GM13977 (cell line): Measurements from ENCODE around the gene CX3CR1.
"Not testable (repeated sequence)": the region's sequence is repeated elsewhere in the genome, so short reads cannot be mapped to it uniquely, and the experiment has no call there.

Source experiments
- DNase-seq: peaks from one replicate; pipeline ENCODE4 v3.0.0; 2012; ENCODE audit warnings: low spot score
- in situ Hi-C: fragments of 300-500 bp; cut with MboI; formaldehyde crosslinking; loops from one replicate; pipeline ENCODE4 v1.12.0; 2022; ENCODE audit warnings: low sequenced_read_pairs, low pct_unique_long_range_greater_than_20kb, mixed read lengths, inconsistent platforms; ENCODE audit not compliant: unreplicated experiment
- TF ChIP-seq, protein P1 (sequence below): IDR thresholded peaks from 2 replicates; pipeline ENCODE4 v1.5.1; 2012; ENCODE audit warnings: mild to moderate bottlenecking, control low read depth; ENCODE audit not compliant: insufficient read depth; ENCODE audit errors: extremely low read depth, missing control alignments

The CX3CR1 gene

DNA sequence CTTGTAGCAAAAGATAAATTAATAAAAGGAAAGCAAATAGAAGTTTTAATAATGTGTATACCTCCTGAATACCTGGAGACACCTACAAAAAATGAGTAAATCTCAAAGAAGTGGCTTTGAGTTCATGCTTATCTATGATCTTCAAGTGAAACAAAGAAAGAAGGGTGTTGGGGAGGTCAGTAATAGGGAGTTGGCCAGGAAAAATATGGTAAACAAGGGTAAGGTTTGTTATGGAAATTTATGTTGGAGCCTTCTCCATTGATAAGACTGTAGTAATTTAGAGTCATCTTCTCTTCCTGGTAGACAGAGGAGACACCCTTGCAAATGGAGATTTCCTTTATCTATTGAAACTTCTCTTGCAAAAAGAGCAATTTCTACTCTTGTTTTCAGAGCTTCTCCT is 43.1 kb upstream of the CX3CR1 start:
- TF ChIP-seq, protein P1, sequence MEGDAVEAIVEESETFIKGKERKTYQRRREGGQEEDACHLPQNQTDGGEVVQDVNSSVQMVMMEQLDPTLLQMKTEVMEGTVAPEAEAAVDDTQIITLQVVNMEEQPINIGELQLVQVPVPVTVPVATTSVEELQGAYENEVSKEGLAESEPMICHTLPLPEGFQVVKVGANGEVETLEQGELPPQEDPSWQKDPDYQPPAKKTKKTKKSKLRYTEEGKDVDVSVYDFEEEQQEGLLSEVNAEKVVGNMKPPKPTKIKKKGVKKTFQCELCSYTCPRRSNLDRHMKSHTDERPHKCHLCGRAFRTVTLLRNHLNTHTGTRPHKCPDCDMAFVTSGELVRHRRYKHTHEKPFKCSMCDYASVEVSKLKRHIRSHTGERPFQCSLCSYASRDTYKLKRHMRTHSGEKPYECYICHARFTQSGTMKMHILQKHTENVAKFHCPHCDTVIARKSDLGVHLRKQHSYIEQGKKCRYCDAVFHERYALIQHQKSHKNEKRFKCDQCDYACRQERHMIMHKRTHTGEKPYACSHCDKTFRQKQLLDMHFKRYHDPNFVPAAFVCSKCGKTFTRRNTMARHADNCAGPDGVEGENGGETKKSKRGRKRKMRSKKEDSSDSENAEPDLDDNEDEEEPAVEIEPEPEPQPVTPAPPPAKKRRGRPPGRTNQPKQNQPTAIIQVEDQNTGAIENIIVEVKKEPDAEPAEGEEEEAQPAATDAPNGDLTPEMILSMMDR = no peak
- DNase-seq = no peak
- in situ Hi-C loops = no loop called here

DNA sequence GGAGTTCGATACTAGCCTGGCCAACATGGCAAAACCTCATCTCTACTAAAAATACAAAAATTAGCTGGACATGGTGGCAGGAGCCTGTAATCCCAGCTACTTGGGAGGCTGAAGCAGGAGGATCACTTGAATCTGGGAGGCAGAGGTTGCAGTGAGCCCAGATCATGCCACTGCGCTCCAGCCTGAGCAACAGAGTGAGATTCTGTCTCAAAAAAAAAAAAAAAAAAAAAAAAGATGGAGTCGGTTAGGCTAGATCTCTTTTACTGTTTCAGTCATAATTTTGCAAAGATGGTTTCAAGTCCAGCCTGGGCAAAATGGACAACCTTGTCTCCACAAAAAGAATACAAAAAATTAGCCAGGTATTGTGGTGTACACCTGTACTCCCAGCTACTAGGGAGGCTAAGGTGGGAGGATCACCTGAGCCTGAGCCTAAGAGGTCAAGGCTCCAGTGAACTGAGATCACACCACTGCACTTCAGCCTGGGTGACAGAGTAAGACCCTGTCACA is 42.4 kb upstream of the CX3CR1 start:
- in situ Hi-C loops, DNase-seq: not testable (repeated sequence)

DNA sequence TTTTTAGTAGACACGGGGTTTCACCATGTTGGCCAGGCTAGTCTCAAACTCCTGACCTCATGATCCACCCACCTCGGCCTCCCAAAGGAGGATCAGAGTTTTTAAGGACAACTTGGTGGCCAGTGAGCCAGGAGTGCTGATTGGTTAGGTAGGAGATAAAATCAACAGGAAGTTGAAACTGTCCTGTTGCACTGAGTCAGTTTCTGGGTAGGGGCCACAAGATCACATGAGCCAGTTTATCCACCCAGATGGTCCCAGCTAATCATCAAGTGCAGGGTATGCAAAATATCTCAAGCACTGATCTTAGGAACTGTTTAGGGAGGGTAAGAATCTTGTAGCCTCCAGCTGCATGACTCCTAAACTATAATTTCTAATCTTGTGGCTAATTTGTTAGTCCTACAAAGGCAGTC is 41.7 kb upstream of the CX3CR1 start:
- in situ Hi-C loops, DNase-seq: not testable (repeated sequence)

DNA sequence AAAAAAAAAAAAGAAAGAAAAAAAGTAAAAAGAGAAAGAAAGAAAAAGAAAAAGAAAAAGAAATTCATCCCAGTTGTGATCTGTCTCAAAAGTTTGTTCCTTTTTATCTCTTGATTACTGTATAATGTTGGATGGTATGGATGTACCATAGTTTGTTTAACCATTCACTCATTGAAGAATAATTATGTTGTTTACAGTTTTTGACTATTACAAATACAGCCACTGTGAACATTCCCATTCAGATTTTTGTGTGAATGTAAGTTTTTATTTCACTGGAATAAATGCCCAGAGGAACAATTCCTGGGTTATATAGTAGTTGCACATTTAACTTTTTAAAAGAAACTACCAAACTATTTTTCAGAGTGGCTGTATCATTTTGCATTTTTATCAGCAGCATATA is 39.4 kb upstream of the CX3CR1 start:
- TF ChIP-seq, protein P1 = no peak
- DNase-seq = no peak
- in situ Hi-C loops = no loop called here

DNA sequence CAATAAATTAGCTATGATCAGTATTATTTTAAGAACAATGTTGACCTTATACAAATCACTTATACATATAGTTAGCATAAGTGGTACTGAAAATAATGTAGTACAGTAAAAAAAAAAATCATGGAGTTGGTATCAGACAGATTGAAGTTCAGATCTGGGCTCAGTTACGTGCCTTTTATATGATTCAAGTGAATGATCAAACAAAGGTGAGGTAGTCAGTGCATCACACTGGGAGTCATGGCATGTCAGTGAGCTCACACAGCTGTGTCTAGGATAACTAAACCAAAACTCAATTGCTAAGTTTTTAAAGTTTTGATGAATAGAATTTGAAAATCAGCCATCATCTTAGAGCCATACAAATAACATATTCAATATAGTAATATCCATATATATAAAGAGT is 38.5 kb upstream of the CX3CR1 start:
- in situ Hi-C loops = no loop called here
- TF ChIP-seq, protein P1 = no peak
- no peak for DNase-seq

DNA sequence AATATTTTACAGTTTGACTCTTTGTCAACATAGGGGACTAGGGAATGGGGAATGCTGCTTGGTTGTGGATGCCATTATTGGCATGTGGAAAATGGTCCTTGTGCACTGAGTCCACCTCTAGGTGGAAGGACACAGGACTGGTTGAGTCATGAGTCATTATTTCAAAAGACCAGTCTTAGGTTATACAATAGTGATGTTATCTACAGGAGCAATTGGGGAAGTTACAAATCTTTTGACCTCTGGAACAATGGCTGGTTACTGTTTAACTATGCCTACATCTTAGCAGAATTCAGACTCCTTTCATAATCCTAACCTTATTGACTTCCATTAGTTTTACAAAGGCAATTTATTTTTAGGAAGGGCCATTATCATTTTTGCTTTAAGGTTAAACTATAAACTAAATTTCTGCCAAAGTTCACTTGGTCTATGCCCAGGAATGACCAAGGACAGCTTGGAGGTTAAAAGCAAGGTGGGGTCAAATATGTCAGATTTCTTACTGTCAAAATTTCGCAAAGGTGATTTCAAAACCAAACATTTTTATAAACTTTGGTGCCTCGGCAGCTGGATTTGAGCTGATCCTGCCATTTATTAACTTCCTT is 37.8 kb upstream of the CX3CR1 start:
- no peak for DNase-seq
- in situ Hi-C loops = no loop called here
- TF ChIP-seq, protein P1 = no peak

DNA sequence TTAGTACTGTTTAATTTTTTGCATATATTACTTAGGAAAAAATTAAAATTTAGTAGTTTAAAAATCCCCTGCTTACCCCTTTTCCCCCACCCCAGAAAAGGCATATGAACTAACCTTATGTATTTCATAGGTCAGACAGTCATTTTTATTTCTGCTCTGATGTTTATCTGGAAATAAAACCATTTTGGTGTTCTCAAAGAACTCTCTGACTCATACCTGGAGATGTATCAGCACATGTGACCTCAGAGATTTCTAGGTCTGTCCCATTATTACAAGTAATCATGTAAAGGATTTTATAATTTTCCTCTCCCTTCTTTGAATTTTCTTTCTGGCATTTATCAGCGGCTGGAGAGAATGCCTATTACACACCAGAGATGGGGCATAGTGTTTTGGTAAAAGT is 35.6 kb upstream of the CX3CR1 start:
- no peak for DNase-seq
- TF ChIP-seq, protein P1 = no peak
- in situ Hi-C loops = no loop called here

DNA sequence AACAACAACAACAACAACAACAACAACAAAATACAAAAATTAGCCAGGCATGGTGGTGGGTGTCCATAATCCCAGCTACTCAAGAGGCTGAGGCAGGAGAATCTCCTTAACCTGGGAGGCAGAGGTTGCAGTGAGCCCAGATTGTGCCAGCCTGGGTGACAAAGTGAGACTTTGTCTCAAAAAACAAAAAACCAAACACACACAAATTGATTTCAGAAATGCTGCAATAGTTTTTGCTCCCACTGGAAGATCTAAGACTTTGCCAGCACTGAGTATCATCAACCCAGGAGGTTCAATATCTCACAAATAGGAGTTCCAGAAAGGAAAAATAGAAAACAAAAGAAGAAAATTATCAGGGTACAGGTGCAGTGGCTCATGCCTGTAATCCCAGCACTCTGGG is 33.5 kb upstream of the CX3CR1 start:
- in situ Hi-C loops = no loop called here
- TF ChIP-seq, protein P1 = no peak
- no peak for DNase-seq
